ENCODE measurements around the gene KRTAP10-5. TPM values are rescaled to one million over a fixed set of nuclear protein-coding genes. Genes with fewer than 3 reads are reported as not detected.

Gene KRTAP10-5
- total and polyA plus RNA-seq, 9 of the 15 experiments (the other 6 are each of a cell fraction or from before 2014, with no cell fraction given), result not detected

GRCh38 chr21:44542716-44543115 is 37.7 kb downstream of the KRTAP10-5 start:
- H2AFZ ChIP-seq (ENCODE audit: low read depth, low read length), result no peak overlapping the region
- peaks cover 0 to 4% of the 10 kb centered on the region in 2 experiments; a peak in 2 of 5 replicates for H3K4me1 ChIP-seq (replicated peaks in 1 of 2; ENCODE audit: control insufficient read depth in 2 of 2, insufficient read depth in 2 of 2, low read length in 2 of 2)
- 0 out of 2 replicates have a peak, but pooled peaks have one; percentile 59 for TF ChIP-seq TRIM28 (IDR thresholded peaks at IDR 0.05)
- TF ChIP-seq ETV6 (IDR thresholded peaks at IDR 0.05; ENCODE audit: borderline replicate concordance in 1 of 2, low read depth in 2 of 2, low read length in 1 of 2), result no peak
- no peak for TF ChIP-seq ETV6 (CRISPR knock-in tag; IDR thresholded peaks at IDR 0.05; ENCODE audit: borderline replicate concordance)
- no peak for TF ChIP-seq ZNF609 (CRISPR knock-in tag; IDR thresholded peaks at IDR 0.05; ENCODE audit: borderline replicate concordance)
- CTCF ChIA-PET (ENCODE audit: low intra/inter-chr PET ratio), result no interaction called here
- H3K4me2 ChIP-seq (ENCODE audit: insufficient read depth, low read length), result no peak overlapping the region
- intact Hi-C loops (cut with micrococcal nuclease) (no loop called here), in situ Hi-C loops (cut with MboI) (no loop called here)
- WGBS (ENCODE audit: insufficient coverage, low coverage, missing lambda C conversion rate), result 0% methylated on average over 1 of the region's 1 CpG
- H3K4me3 ChIP-seq, result no peak overlapping the region
- no peak overlapping the region for H3K9ac ChIP-seq (ENCODE audit: insufficient read depth in 1 of 2, low read depth in 2 of 2, low read length in 2 of 2)
- no peaks in the 10 kb centered on the region for H3K36me3 ChIP-seq (ENCODE audit: control insufficient read depth, insufficient read depth, low read length)
- H3K27ac ChIP-seq (ENCODE audit: extremely low read depth, low read depth, low read length), result no peak overlapping the region
- no peaks in the 10 kb centered on the region for H3K9me3 ChIP-seq (replicated peaks; ENCODE audit: control insufficient read depth, insufficient read depth, low read depth, low read length)
- H4K20me1 ChIP-seq (replicated peaks; ENCODE audit: control insufficient read depth, insufficient read depth, low read length), result no peaks in the 10 kb centered on the region
- POLR2A ChIA-PET, result no interaction called here
- no peaks in the 10 kb centered on the region for H3K79me2 ChIP-seq (ENCODE audit: control insufficient read depth, insufficient read depth, low read length)
- H3K9me1 ChIP-seq (ENCODE audit: control insufficient read depth, insufficient read depth, low read length), result no peaks in the 10 kb centered on the region
- DNase-seq (ENCODE audit: extremely low read depth in 1 of 4, low spot score in 3 of 4), result no peak
- peaks cover 4 to 32% of the 10 kb centered on the region in 2 experiments; a peak in 4 of 5 replicates for H3K27me3 ChIP-seq (ENCODE audit: control insufficient read depth in 2 of 2, insufficient read depth in 2 of 2, low read length in 2 of 2)
- no peak for ATAC-seq
- no TSS peak for BruUV-seq (replicated peaks)
- no peak for FAIRE-seq
